B cell (primary cell): ENCODE results near the gene CD4. TPM values are rescaled to one million over a fixed set of nuclear protein-coding genes. Genes with fewer than 3 reads are reported as not detected.

Source experiments
- ATAC-seq: fragments of 200-7000 bp; cut with Tn5 transposase; one replicate; pipeline ENCODE4 v1.10.0; 2021; ENCODE audit warnings: low read depth, mild to moderate bottlenecking, moderate number of reproducible peaks, moderate library complexity
- CTCF ChIA-PET: fragments of 350-600 bp; sonication (Branson Sonifier 250); formaldehyde crosslinking; loops from one replicate; lab custom pipeline; 2021; ENCODE audit warnings: antibody characterized with exemption, inconsistent platforms; lab: Charles Lee
- POLR2A ChIA-PET: fragments of 350-600 bp; sonication (Branson Sonifier 250); formaldehyde crosslinking; loops from one replicate; lab custom pipeline; 2021; ENCODE audit warnings: antibody characterized with exemption; lab: Charles Lee
- DNase-seq: peaks from one replicate; pipeline ENCODE4 v3.0.0; 2013
- H2AFZ ChIP-seq: 2 replicates; pipeline ENCODE4 v1.6.1; 2012; ENCODE audit warnings: mild to moderate bottlenecking, low read depth, low read length; ENCODE audit not compliant: insufficient read depth, poor library complexity, severe bottlenecking
- H3K27ac ChIP-seq, 2 donors: 1 replicate in 1 of 2; 2 replicates in 1 of 2; pipeline ENCODE4 v1.5.1; 2012 to 2013; ENCODE audit warnings: low read length in 2 of 2, mild to moderate bottlenecking in 2 of 2, moderate library complexity in 1 of 2
- H3K27me3 ChIP-seq, 4 experiments: fragments of 200-600 bp in 1 of 4; sonication (generic) in 1 of 4; replicated peaks in 1 of 4; 1 replicate in 2 of 4; 2 replicates in 2 of 4; pipeline versions ENCODE4 v1.6.1 to v1.7.0; 2013 to 2016; ENCODE audit warnings: low read length in 3 of 4, mild to moderate bottlenecking in 2 of 4, mixed read lengths in 1 of 4, moderate library complexity in 1 of 4; ENCODE audit not compliant: insufficient read depth in 4 of 4, control insufficient read depth in 3 of 4; ENCODE audit errors: control extremely low read depth in 1 of 4
- H3K36me3 ChIP-seq, 2 experiments: replicated peaks in 1 of 2; 1 replicate in 1 of 2; 2 replicates in 1 of 2; pipeline versions ENCODE4 v1.6.1 to v1.7.1; 2013; ENCODE audit warnings: low read length in 1 of 2; ENCODE audit not compliant: insufficient read depth in 2 of 2, control insufficient read depth in 1 of 2; ENCODE audit errors: control extremely low read depth in 1 of 2, extremely low read depth in 1 of 2
- H3K4me1 ChIP-seq, 2 donors: fragments of 200-600 bp in 1 of 2; sonication (generic) in 1 of 2; 1 replicate in 1 of 2; 2 replicates in 1 of 2; pipeline versions ENCODE4 v1.5.1 to v1.6.1; 2013 to 2017; ENCODE audit warnings: low read length in 2 of 2; ENCODE audit not compliant: control insufficient read depth in 2 of 2, insufficient read depth in 2 of 2
- H3K4me2 ChIP-seq: replicated peaks from 2 replicates; pipeline ENCODE3; 2012; ENCODE audit warnings: mild to moderate bottlenecking, low read depth, low read length; ENCODE audit not compliant: poor library complexity, severe bottlenecking
- H3K4me3 ChIP-seq, 5 experiments: fragments of 200-600 bp in 1 of 5; sonication (generic) in 1 of 5; 1 replicate in 3 of 5; 2 replicates in 2 of 5; pipeline versions ENCODE4 v1.5.1 to v1.7.0; 2011 to 2016; ENCODE audit warnings: low read length in 4 of 5, mild to moderate bottlenecking in 4 of 5, low read depth in 2 of 5, control low read depth in 1 of 5, moderate library complexity in 1 of 5; ENCODE audit not compliant: insufficient read depth in 1 of 5; ENCODE audit errors: control extremely low read depth in 1 of 5, extremely low read depth in 1 of 5
- H3K79me2 ChIP-seq: fragments of 200-600 bp; sonication (generic); one replicate; pipeline ENCODE4 v1.6.0; 2016; ENCODE audit warnings: low read length; ENCODE audit not compliant: control insufficient read depth, insufficient read depth
- H3K9ac ChIP-seq: fragments of 200-600 bp; sonication (generic); 2 replicates; pipeline ENCODE4 v1.6.1; 2017; ENCODE audit warnings: mild to moderate bottlenecking, low read length, moderate library complexity
- H3K9me3 ChIP-seq, 3 donors: one replicate each; pipeline versions ENCODE4 v1.6.1 to v1.7.1; 2013; ENCODE audit warnings: low read length in 2 of 3; ENCODE audit not compliant: control insufficient read depth in 2 of 3, insufficient read depth in 1 of 3; ENCODE audit errors: control extremely low read depth in 1 of 3
- H4K20me1 ChIP-seq: 2 replicates; pipeline ENCODE4 v1.6.0; 2012; ENCODE audit warnings: mild to moderate bottlenecking, low read length; ENCODE audit not compliant: insufficient read depth, control insufficient read depth, poor library complexity, severe bottlenecking
- H3K27ac Mint-ChIP-seq: one replicate; pipeline ENCODE4 v1.8.0; 2021; ENCODE audit warnings: mixed read lengths
- H3K27me3 Mint-ChIP-seq: one replicate; pipeline ENCODE4 v1.8.0; 2021; ENCODE audit warnings: mixed read lengths
- H3K4me1 Mint-ChIP-seq: one replicate; pipeline ENCODE4 v1.8.0; 2021; ENCODE audit warnings: mixed read lengths
- H3K4me3 Mint-ChIP-seq: one replicate; pipeline ENCODE4 v1.8.0; 2021; ENCODE audit warnings: mixed read lengths
- H3K9me3 Mint-ChIP-seq: one replicate; pipeline ENCODE4 v1.8.0; 2022; ENCODE audit warnings: mixed read lengths; ENCODE audit not compliant: insufficient read depth
- CTCF ChIP-seq: fragments of 200-600 bp; IDR thresholded peaks from one replicate; pipeline ENCODE4 v1.8.0; 2022; ENCODE audit warnings: antibody characterized with exemption, mild to moderate bottlenecking
- EZH2 ChIP-seq: IDR thresholded peaks from 2 replicates; pipeline ENCODE4 v1.6.1; 2012; ENCODE audit warnings: borderline replicate concordance, low read depth, mild to moderate bottlenecking, moderate library complexity, low read length; ENCODE audit not compliant: insufficient read depth, poor library complexity, severe bottlenecking
- WGBS: methylation state at CpG from one replicate; pipeline ENCODE4 v1.1.5; 2013; ENCODE audit warnings: missing lambda C conversion rate; ENCODE audit not compliant: insufficient coverage; 5-methylcytosine and 5-hydroxymethylcytosine counted together
- intact Hi-C: fragments of 100-400 bp; cut with micrococcal nuclease; formaldehyde crosslinking; loops from one replicate; pipeline ENCODE4 v1.10.0; 2022
- polyA plus RNA-seq: library from polyadenylated mRNA; depleted of rRNA; stranded (reverse); fragments of >200 nt; gene quantifications from 2 replicates; pipeline ENCODE4 v1.2.3, GENCODE V29; 2012
- total RNA-seq, 2 donors: library from RNA; stranded (reverse); fragments of 120-200 nt in 1 of 2; gene quantifications; 1 replicate in 1 of 2; 2 replicates in 1 of 2; pipeline versions ENCODE4 v1.2.3 to v1.2.4, GENCODE V29; 2013 to 2022

CD4 gene
- total and polyA plus RNA-seq, 2 donors (not counting 1 experiment from before 2014, with no cell fraction given) = 0.49 to 2.2 TPM

- Histone ChIP-seq H3K9me3 (peaks cover 0 to 4% (median 0%) of the 10 kb centered on the region in 3 donors), H2AFZ (no peak overlapping the region), H3K4me2 (peak overlapping the region; percentile 69), H3K27me3 (peaks cover 0 to 44% (median 27%) of the 10 kb centered on the region in 4 experiments), H3K4me3 (peak overlapping the region in 1 of 5 experiments; percentile 14), H3K79me2 (no peaks in the 10 kb centered on the region), H3K27ac (no peak overlapping the region), H3K36me3 (no peaks in the 10 kb centered on the region), H3K9ac (peak overlapping the region; percentile 12), H4K20me1 (no peaks in the 10 kb centered on the region), H3K4me1 (peaks cover 33 to 36% of the 10 kb centered on the region in 2 donors)
- H3K4me3 Mint-ChIP-seq = peak overlapping the region; percentile 61
- POLR2A ChIA-PET = no interaction called here
- 2% methylated on average over 11 of the region's 16 CpGs for WGBS
- DNase-seq (peak; percentile 80), ATAC-seq (peak; percentile 72)
- CTCF ChIA-PET = interaction anchor here (0.9 to 6.0 kb wide), 2 partner anchors 9 to 14 kb away, joined by 5 to 85 read pairs; partner anchors contain the start of gene MLF2
- intact Hi-C loops = no loop called here
- H3K27ac Mint-ChIP-seq = peak overlapping the region; percentile 28
- TF ChIP-seq EZH2 = no peak
- no peak for TF ChIP-seq CTCF
- H3K4me1 Mint-ChIP-seq = peaks cover 29% of the 10 kb centered on the region
- H3K9me3 Mint-ChIP-seq = no peaks in the 10 kb centered on the region
- H3K27me3 Mint-ChIP-seq = peaks cover 43% of the 10 kb centered on the region
These were observed 25.1 kb upstream of the CD4 start for GRCh38 chr12:6764011-6764828.
